IMR-90 (cell line): ENCODE results near the gene CDKN2A. TPM values are rescaled to one million over a fixed set of nuclear protein-coding genes. Genes with fewer than 3 reads are reported as not detected.

Experiments
- ATAC-seq: fragments of 200-7000 bp; cut with Tn5 transposase; 2 replicates; pipeline ENCODE4 v1.9.1; 2020; ENCODE audit warnings: low read depth, mild to moderate bottlenecking, moderate library complexity
- BruUV-seq: library from RNA; stranded (reverse); fragments of 400-500 nt; replicated peaks from 2 replicates; lab custom pipeline; 2021; lab: Mats Ljungman, UMichigan
- CTCF ChIA-PET: fragments of 300-600 bp; formaldehyde crosslinking; extraction: SDS; loops from one replicate; lab custom pipeline; 2021; ENCODE audit warnings: antibody characterized with exemption; lab: Yijun Ruan, JAX
- POLR2A ChIA-PET: fragments of 300-600 bp; sonication (Branson Sonifier 250); formaldehyde crosslinking; loops from one replicate; lab custom pipeline; 2022; ENCODE audit warnings: antibody characterized with exemption; ENCODE audit not compliant: unreplicated experiment; lab: Charles Lee
- DNase-seq: peaks from one replicate; pipeline ENCODE4 v3.0.0; 2013
- H2AFZ ChIP-seq: replicated peaks from 2 replicates; pipeline ENCODE3; 2013; ENCODE audit warnings: low read length, mild to moderate bottlenecking; ENCODE audit not compliant: poor library complexity
- H2AK5ac ChIP-seq: 2 replicates; pipeline ENCODE4 v1.6.1; 2013; ENCODE audit warnings: low read depth, low read length, inconsistent platforms
- H2AK9ac ChIP-seq: replicated peaks from 2 replicates; pipeline ENCODE3; 2013; ENCODE audit warnings: mild to moderate bottlenecking, low read depth, low read length, moderate library complexity; ENCODE audit not compliant: poor library complexity
- H2BK120ac ChIP-seq: 2 replicates; pipeline ENCODE4 v1.6.1; 2013; ENCODE audit warnings: low read depth, low read length, inconsistent platforms
- H2BK15ac ChIP-seq: 3 replicates; pipeline ENCODE4 v1.6.1; 2013; ENCODE audit warnings: low read depth, low read length, inconsistent platforms
- H2BK20ac ChIP-seq: 2 replicates; pipeline ENCODE4 v1.6.1; 2013; ENCODE audit warnings: low read depth, mild to moderate bottlenecking, inconsistent platforms, low read length, moderate library complexity
- H2BK5ac ChIP-seq: 2 replicates; pipeline ENCODE4 v1.6.1; 2013; ENCODE audit warnings: mild to moderate bottlenecking, low read depth, low read length, inconsistent platforms; ENCODE audit not compliant: poor library complexity, severe bottlenecking
- H3K14ac ChIP-seq: replicated peaks from 2 replicates; pipeline ENCODE4 v1.6.1; 2013; ENCODE audit warnings: low read depth, low read length, inconsistent platforms
- H3K18ac ChIP-seq: 2 replicates; pipeline ENCODE4 v1.6.1; 2013; ENCODE audit warnings: low read depth, low read length, control low read depth
- H3K23ac ChIP-seq: 2 replicates; pipeline ENCODE4 v1.6.1; 2013; ENCODE audit warnings: low read depth, low read length, inconsistent platforms
- H3K27ac ChIP-seq: 2 replicates; pipeline ENCODE4 v1.5.1; 2013; ENCODE audit warnings: mild to moderate bottlenecking, control low read depth, low read length; ENCODE audit not compliant: insufficient read depth
- H3K27me3 ChIP-seq: 2 replicates; pipeline ENCODE4 v1.6.1; 2013; ENCODE audit warnings: low read length; ENCODE audit not compliant: control insufficient read depth, insufficient read depth
- H3K36me3 ChIP-seq: 2 replicates; pipeline ENCODE4 v1.6.1; 2013; ENCODE audit warnings: low read length, mixed read lengths; ENCODE audit not compliant: control insufficient read depth, insufficient read depth
- H3K4ac ChIP-seq: 2 replicates; pipeline ENCODE4 v1.6.1; 2013; ENCODE audit warnings: low read depth, low read length, inconsistent platforms
- H3K4me1 ChIP-seq: 2 replicates; pipeline ENCODE4 v1.6.1; 2013; ENCODE audit warnings: low read length, mixed read lengths; ENCODE audit not compliant: control insufficient read depth, insufficient read depth
- H3K4me2 ChIP-seq: 2 replicates; pipeline ENCODE4 v1.6.1; 2013; ENCODE audit warnings: low read depth, mild to moderate bottlenecking, control low read depth, low read length, moderate library complexity
- H3K4me3 ChIP-seq: 2 replicates; pipeline ENCODE4 v1.5.1; 2013; ENCODE audit warnings: low read depth, mild to moderate bottlenecking, control low read depth, low read length, moderate library complexity; ENCODE audit not compliant: insufficient read depth
- H3K56ac ChIP-seq: 2 replicates; pipeline ENCODE4 v1.6.1; 2013; ENCODE audit warnings: low read length, inconsistent platforms; ENCODE audit not compliant: insufficient read depth; ENCODE audit errors: extremely low read depth
- H3K79me1 ChIP-seq, 2 experiments: 2 replicates each; pipeline ENCODE4 v1.6.1; 2013; ENCODE audit warnings: low read length in 2 of 2, inconsistent platforms in 1 of 2, low read depth in 1 of 2
- H3K9ac ChIP-seq: 2 replicates; pipeline ENCODE4 v1.6.1; 2013; ENCODE audit warnings: low read depth, low read length, control low read depth
- H3K9me1 ChIP-seq: 2 replicates; pipeline ENCODE4 v1.6.1; 2013; ENCODE audit warnings: low read length, inconsistent platforms; ENCODE audit not compliant: insufficient read depth
- H3K9me3 ChIP-seq: 2 replicates; pipeline ENCODE4 v1.6.1; 2013; ENCODE audit warnings: low read length; ENCODE audit not compliant: control insufficient read depth, insufficient read depth
- H4K20me1 ChIP-seq: 2 replicates; pipeline ENCODE4 v1.6.1; 2013; ENCODE audit warnings: low read length, inconsistent platforms; ENCODE audit not compliant: insufficient read depth
- H4K5ac ChIP-seq: 2 replicates; pipeline ENCODE4 v1.6.1; 2013; ENCODE audit warnings: mild to moderate bottlenecking, low read depth, low read length, control low read depth
- H4K8ac ChIP-seq, 2 experiments: 2 replicates each; pipeline ENCODE4 v1.6.1; 2013; ENCODE audit warnings: low read depth in 2 of 2, low read length in 2 of 2, control low read depth in 1 of 2, inconsistent platforms in 1 of 2
- H4K91ac ChIP-seq: 2 replicates; pipeline ENCODE4 v1.6.1; 2013; ENCODE audit warnings: low read depth, low read length, inconsistent platforms; ENCODE audit not compliant: insufficient read depth
- BHLHE40 ChIP-seq: fragments of 150-350 bp; IDR thresholded peaks from 2 replicates; pipeline ENCODE4 v1.6.1; 2016; ENCODE audit warnings: mild to moderate bottlenecking, low read depth, low read length
- CHD1 ChIP-seq: IDR thresholded peaks from 2 replicates; pipeline ENCODE4 v1.6.1; 2012; ENCODE audit warnings: low read depth, low read length, improper control_type of control experiment
- CTCF ChIP-seq: conservative IDR thresholded peaks from 2 replicates; pipeline ENCODE4 v1.5.1; 2012; ENCODE audit warnings: mild to moderate bottlenecking, low read depth, low read length, improper control_type of control experiment
- ELK1 ChIP-seq: fragments of 150-350 bp; IDR thresholded peaks from 2 replicates; pipeline ENCODE4 v1.6.1; 2016; ENCODE audit warnings: low read depth, mild to moderate bottlenecking, low read length, moderate library complexity, borderline replicate concordance
- FOS ChIP-seq: fragments of 150-350 bp; IDR thresholded peaks from 2 replicates; pipeline ENCODE4 v1.6.1; 2016; ENCODE audit warnings: low read depth, low read length
- NFE2L2 ChIP-seq: fragments of 150-350 bp; IDR thresholded peaks from 2 replicates; pipeline ENCODE4 v1.6.1; 2016; ENCODE audit warnings: low read depth, mild to moderate bottlenecking, low read length
- POLR2A ChIP-seq: IDR thresholded peaks from 2 replicates; pipeline ENCODE4 v1.6.1; 2012; ENCODE audit warnings: mild to moderate bottlenecking, low read depth, low read length
- RAD21 ChIP-seq: IDR thresholded peaks from 2 replicates; pipeline ENCODE4 v1.6.1; 2012; ENCODE audit warnings: low read length, improper control_type of control experiment
- RCOR1 ChIP-seq: IDR thresholded peaks from 2 replicates; pipeline ENCODE4 v1.6.1; 2012; ENCODE audit warnings: mild to moderate bottlenecking, low read length, improper control_type of control experiment; ENCODE audit not compliant: insufficient replicate concordance
- RFX5 ChIP-seq: IDR thresholded peaks from 2 replicates; pipeline ENCODE4 v1.8.0; 2012; ENCODE audit warnings: low read depth, mild to moderate bottlenecking, low read length, moderate library complexity
- USF2 ChIP-seq: fragments of 150-350 bp; IDR thresholded peaks from 2 replicates; pipeline ENCODE4 v1.6.1; 2017; ENCODE audit warnings: mild to moderate bottlenecking, antibody characterized with exemption, low read length, low read depth
- WGBS, 2 experiments: methylation state at CpG; one replicate each; pipeline versions ENCODE4 v1.1.5 to v1.1.7; 2013; ENCODE audit warnings: missing lambda C conversion rate in 2 of 2; ENCODE audit not compliant: insufficient read length in 1 of 2; ENCODE audit errors: extremely low coverage in 2 of 2; 5-methylcytosine and 5-hydroxymethylcytosine counted together
- dilution Hi-C: fragments of 300-500 bp; cut with HindIII; formaldehyde crosslinking; loops from one replicate; pipeline ENCODE4 v1.14.3; 2018; ENCODE audit warnings: low sequenced_read_pairs; ENCODE audit not compliant: unreplicated experiment
- in situ Hi-C: fragments of 300-500 bp; cut with MboI; formaldehyde crosslinking; loops from 3 replicates; pipeline ENCODE4 v1.14.3; 2019; ENCODE audit warnings: low sequenced_read_pairs, inconsistent platforms, mixed read lengths
- intact Hi-C: fragments of 100-400 bp; cut with micrococcal nuclease; formaldehyde crosslinking; loops from 2 replicates; pipeline ENCODE4 v1.10.0; 2022
- polyA plus RNA-seq, 3 experiments: library from polyadenylated mRNA; depleted of rRNA; stranded (reverse); fragments of >200 nt; gene quantifications; 2 replicates each; pipeline ENCODE4 v1.2.3, GENCODE V29; 2012; ENCODE audit warnings: low replicate concordance in 1 of 3
- total RNA-seq: library from RNA; depleted of rRNA; stranded (reverse); fragments of >200 nt; gene quantifications from 2 replicates; pipeline ENCODE4 v1.2.3, GENCODE V29; 2012

Gene CDKN2A
- total and polyA plus RNA-seq, 2 of the 4 experiments (the other 2 are of a cell fraction): 11.3 to 75.3 TPM

- H2BK15ac ChIP-seq: no peak overlapping the region
- H2AK5ac ChIP-seq: no peak overlapping the region
- no peak overlapping the region for H2AK9ac ChIP-seq
- no peak overlapping the region for H2BK120ac ChIP-seq
- in situ Hi-C loops: loop anchor here (10.0 kb wide), 1 partner anchor 153 kb away; no protein-coding TSS in a partner anchor
- no peak overlapping the region for H4K8ac ChIP-seq
- H3K79me1 ChIP-seq: no peaks in the 10 kb centered on the region
- no peak overlapping the region for H3K23ac ChIP-seq
- peaks cover 4% of the 10 kb centered on the region for H3K4me1 ChIP-seq
- no peak overlapping the region for H2AFZ ChIP-seq
- H3K4me3 ChIP-seq: no peak overlapping the region
- no peak overlapping the region for H3K27ac ChIP-seq
- CTCF ChIA-PET: no interaction called here
- no peaks in the 10 kb centered on the region for H3K9me1 ChIP-seq
- H3K56ac ChIP-seq: no peak overlapping the region
- no peak overlapping the region for H3K4ac ChIP-seq
- no peak overlapping the region for H4K5ac ChIP-seq
- H2BK5ac ChIP-seq: no peak overlapping the region
- peaks cover 11% of the 10 kb centered on the region; the same call in 1 of the 2 replicates for H3K36me3 ChIP-seq
- ATAC-seq (no peak), DNase-seq (no peak)
- dilution Hi-C loops: no loop called here
- H3K27me3 ChIP-seq: peaks cover 49% of the 10 kb centered on the region
- no peak overlapping the region for H3K18ac ChIP-seq
- H3K14ac ChIP-seq: no peak overlapping the region
- peaks cover 12% of the 10 kb centered on the region; the same call in 1 of the 2 replicates for H3K9me3 ChIP-seq
- POLR2A ChIA-PET: no interaction called here
- no TSS peak for BruUV-seq
- no peak for TF ChIP-seq ELK1
- TF ChIP-seq FOS: no peak
- TF ChIP-seq BHLHE40: no peak
- no peak for TF ChIP-seq CHD1
- no peak for TF ChIP-seq USF2
- TF ChIP-seq NFE2L2: no peak
- TF ChIP-seq CTCF: no peak
- no peak for TF ChIP-seq RFX5
- no peak for TF ChIP-seq RAD21
- TF ChIP-seq RCOR1: no peak
- TF ChIP-seq POLR2A: no peak
- intact Hi-C loops: loop anchor here (5.0 kb wide), 1 partner anchor 135 kb away; no protein-coding TSS in a partner anchor
- no peak overlapping the region for H3K9ac ChIP-seq
- no peaks in the 10 kb centered on the region for H4K20me1 ChIP-seq
- H3K4me2 ChIP-seq: no peak overlapping the region
- no peak overlapping the region for H2BK20ac ChIP-seq
- H4K91ac ChIP-seq: no peak overlapping the region
- WGBS, 2 experiments: 40% methylated on average over 1 of the region's 10 CpGs; no CpG with 5 or more reads in 1 of the 2 experiments
These were observed 26.5 kb downstream of the CDKN2A start for GRCh38 chr9:21967702-21968101.
